Uterus (tissue), 2 donors: ENCODE results near the gene NOX4.

Experiments used
- CTCF ChIP-seq, 4 experiments: fragments of 200-600 bp in 2 of 4; fragments of 450-650 bp in 2 of 4; sonication (generic) in 2 of 4; IDR thresholded peaks; one replicate each; pipeline ENCODE4 v1.5.1; 2016 to 2019; ENCODE audit warnings: antibody characterized with exemption in 4 of 4, mild to moderate bottlenecking in 2 of 4, moderate library complexity in 1 of 4
- POLR2A ChIP-seq, 2 donors: fragments of 450-650 bp; IDR thresholded peaks; one replicate each; pipeline ENCODE4 v1.6.1; 2016; ENCODE audit warnings: antibody characterized with exemption in 2 of 2, mild to moderate bottlenecking in 1 of 2, moderate library complexity in 1 of 2

GRCh38 chr11:89442801-89443200, 48.4 kb downstream of the NOX4 start:
- TF ChIP-seq CTCF (IDR thresholded peaks at IDR 0.05) (no peak), POLR2A (IDR thresholded peaks at IDR 0.05) (no peak)
